ENCODE data around the gene DENND1A.

Gene DENND1A

GRCh38 chr9:123435471-123435870 is 494.5 kb downstream of the DENND1A start:
- TF ChIP-seq FOXP2 (optimal IDR thresholded peaks at IDR 0.05; ENCODE audit: borderline replicate concordance, extremely low read depth, extremely low read length, insufficient read depth) (no peak), POLR2AphosphoS5 (IDR thresholded peaks at IDR 0.05; ENCODE audit: low read depth, low read length) (no peak), SIN3A (IDR thresholded peaks at IDR 0.05; ENCODE audit: borderline replicate concordance, insufficient read depth, low read length) (no peak), TAF1 (IDR thresholded peaks at IDR 0.05; ENCODE audit: borderline replicate concordance, insufficient read depth, low read length) (no peak), REST (IDR thresholded peaks at IDR 0.05; ENCODE audit: insufficient read depth in 1 of 2, low read depth in 2 of 2, low read length in 2 of 2) (no peak)

- TF ChIP-seq SIN3A (IDR thresholded peaks at IDR 0.05; ENCODE audit: borderline replicate concordance, insufficient read depth, low read length) (no peak), FOXP2 (optimal IDR thresholded peaks at IDR 0.05; ENCODE audit: borderline replicate concordance, extremely low read depth, extremely low read length, insufficient read depth) (no peak), POLR2AphosphoS5 (IDR thresholded peaks at IDR 0.05; ENCODE audit: low read depth, low read length) (no peak), TAF1 (IDR thresholded peaks at IDR 0.05; ENCODE audit: borderline replicate concordance, insufficient read depth, low read length) (no peak), REST (IDR thresholded peaks at IDR 0.05; ENCODE audit: insufficient read depth in 1 of 2, low read depth in 2 of 2, low read length in 2 of 2) (no peak)
Observed at GRCh38 chr9:123434619-123435240, 495.2 kb downstream of the DENND1A start.

GRCh38 chr9:123432331-123433236 is 497.3 kb downstream of the DENND1A start:
- TF ChIP-seq REST (IDR thresholded peaks at IDR 0.05; ENCODE audit: insufficient read depth in 1 of 2, low read depth in 2 of 2, low read length in 2 of 2): no peak
- no peak for TF ChIP-seq POLR2AphosphoS5 (IDR thresholded peaks at IDR 0.05; ENCODE audit: low read depth, low read length)
- no peak for TF ChIP-seq FOXP2 (optimal IDR thresholded peaks at IDR 0.05; ENCODE audit: borderline replicate concordance, extremely low read depth, extremely low read length, insufficient read depth)
- TF ChIP-seq TAF1 (IDR thresholded peaks at IDR 0.05; ENCODE audit: borderline replicate concordance, insufficient read depth, low read length): no peak
- TF ChIP-seq SIN3A (IDR thresholded peaks at IDR 0.05; ENCODE audit: borderline replicate concordance, insufficient read depth, low read length): no peak

- TF ChIP-seq SIN3A (IDR thresholded peaks at IDR 0.05; ENCODE audit: borderline replicate concordance, insufficient read depth, low read length) (no peak), FOXP2 (optimal IDR thresholded peaks at IDR 0.05; ENCODE audit: borderline replicate concordance, extremely low read depth, extremely low read length, insufficient read depth) (no peak), POLR2AphosphoS5 (IDR thresholded peaks at IDR 0.05; ENCODE audit: low read depth, low read length) (no peak), TAF1 (IDR thresholded peaks at IDR 0.05; ENCODE audit: borderline replicate concordance, insufficient read depth, low read length) (no peak), REST (IDR thresholded peaks at IDR 0.05; ENCODE audit: insufficient read depth in 1 of 2, low read depth in 2 of 2, low read length in 2 of 2) (no peak)
Observed at GRCh38 chr9:123431581-123431980, 498.3 kb downstream of the DENND1A start.

Measured in PFSK-1 (cell line).